NCI-H187 treated with DMSO at 0.1 percent for 48 hours (cell line): ENCODE measurements around the gene MARVELD1.

Source experiments
- DNase-seq: peaks from one replicate; lab custom pipeline; 2025; lab: John Stamatoyannopoulos, UW

The MARVELD1 gene

GRCh38 chr10:97755718-97756117 is 42.2 kb downstream of the MARVELD1 start:
- DNase-seq, result no peak

DNA sequence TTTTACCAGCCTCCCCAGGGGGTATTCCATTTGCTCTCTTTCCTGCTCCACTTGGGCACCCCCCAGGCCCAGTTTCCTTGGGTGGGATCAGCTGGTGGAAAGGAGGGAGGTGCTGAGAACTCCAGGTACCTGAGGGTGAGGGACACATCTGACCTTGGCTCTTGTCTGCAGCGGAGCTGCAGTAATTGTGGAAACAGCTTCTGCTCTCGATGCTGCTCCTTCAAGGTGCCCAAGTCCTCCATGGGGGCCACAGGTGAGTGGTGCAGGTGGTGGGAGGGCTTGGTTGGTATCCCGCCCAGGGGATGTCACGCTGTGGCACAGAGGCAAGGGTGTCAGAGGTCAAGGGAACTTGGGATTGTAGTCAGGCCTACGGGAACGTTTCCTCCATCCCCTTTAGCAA is 43.9 kb downstream of the MARVELD1 start:
- DNase-seq, result no peak

GRCh38 chr10:97759158-97759887 is 45.8 kb downstream of the MARVELD1 start:
- no peak for DNase-seq

GRCh38 chr10:97759946-97760345 is 46.4 kb downstream of the MARVELD1 start:
- DNase-seq, result no peak

DNA sequence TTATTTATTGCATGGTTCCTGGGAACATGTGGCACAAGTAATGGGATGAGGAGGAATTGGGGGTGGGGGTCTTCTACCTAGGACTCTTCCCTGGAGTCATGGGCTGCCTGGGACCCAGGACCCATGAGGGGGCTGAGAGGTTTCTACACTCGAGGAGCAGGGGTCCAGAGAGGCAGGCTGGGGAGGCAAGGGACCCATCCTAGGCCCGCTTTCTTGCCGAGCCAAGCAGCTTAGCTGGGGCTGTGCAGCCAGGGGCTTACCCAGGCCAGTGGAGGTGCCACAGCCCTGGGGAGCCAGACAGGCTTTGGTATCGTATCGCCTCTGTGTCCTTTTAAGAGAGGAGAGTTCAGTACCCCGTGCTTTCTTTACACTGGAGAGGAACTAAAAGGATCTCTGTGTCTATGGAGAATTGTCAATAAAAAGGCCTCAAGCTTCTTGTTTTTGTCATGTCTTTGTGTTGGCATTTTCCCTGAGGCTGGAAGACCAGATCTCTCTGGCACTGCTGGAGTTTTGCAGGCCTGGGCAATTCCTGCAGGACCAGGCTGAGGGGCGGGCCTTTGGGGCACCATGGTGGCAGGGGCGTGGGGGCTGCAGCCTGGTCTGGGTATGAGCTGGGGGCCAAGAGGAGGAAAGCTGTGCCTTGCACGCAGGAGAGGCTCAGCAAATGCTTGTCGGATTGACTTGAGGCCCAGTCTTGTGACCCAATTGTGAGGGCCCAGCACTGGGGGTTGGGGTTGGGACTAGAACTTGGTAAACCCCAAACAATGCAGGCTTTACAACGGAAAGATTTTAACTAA is 47.1 kb downstream of the MARVELD1 start:
- DNase-seq, result no peak

DNA sequence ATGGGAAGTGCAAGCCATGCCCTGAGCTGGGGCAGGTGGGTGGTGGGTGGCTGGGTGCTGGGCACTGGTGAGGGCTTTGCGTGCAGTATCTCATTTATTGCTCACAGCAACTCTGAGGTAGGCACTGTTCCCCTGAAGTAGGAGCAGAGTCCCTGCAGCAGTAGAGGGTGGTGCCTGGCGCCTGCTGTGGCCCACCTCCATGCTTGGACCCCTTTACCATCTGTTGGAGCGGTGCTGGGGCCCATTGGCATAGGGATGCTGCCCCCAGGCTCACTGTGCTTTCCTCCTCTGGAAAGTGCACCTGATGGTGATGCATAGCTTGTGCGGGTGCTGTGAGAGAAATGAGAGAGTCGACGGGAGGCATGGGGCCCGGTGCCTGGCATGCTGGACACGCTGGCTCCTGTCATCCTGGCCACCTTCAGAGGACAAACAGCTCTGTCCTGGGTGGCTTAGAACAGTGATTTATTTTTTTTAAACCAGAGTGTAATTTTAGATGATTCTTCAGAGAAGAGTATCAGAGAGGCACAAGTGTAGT is 47.9 kb downstream of the MARVELD1 start:
- DNase-seq, result no peak

DNA sequence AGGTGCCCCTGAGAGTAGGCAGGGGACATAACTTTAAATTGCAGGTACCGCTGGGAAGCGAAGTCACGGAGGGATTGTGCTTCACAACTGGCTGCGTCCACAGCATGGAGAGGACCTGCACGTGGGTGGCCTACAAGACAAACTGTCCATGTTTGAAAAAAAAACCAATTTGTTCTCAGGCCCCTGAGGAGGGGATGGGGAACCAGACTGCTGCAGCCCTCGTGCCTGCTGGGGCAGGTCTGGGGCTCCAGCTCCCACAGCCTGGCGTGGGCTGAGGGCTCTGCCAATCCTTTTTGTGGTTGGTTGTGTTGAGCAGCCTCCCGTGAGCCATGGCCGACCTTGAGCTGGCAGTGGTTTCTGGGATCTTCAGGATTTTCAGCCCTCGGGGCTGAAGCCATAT is 48.5 kb downstream of the MARVELD1 start:
- DNase-seq, result no peak

DNA sequence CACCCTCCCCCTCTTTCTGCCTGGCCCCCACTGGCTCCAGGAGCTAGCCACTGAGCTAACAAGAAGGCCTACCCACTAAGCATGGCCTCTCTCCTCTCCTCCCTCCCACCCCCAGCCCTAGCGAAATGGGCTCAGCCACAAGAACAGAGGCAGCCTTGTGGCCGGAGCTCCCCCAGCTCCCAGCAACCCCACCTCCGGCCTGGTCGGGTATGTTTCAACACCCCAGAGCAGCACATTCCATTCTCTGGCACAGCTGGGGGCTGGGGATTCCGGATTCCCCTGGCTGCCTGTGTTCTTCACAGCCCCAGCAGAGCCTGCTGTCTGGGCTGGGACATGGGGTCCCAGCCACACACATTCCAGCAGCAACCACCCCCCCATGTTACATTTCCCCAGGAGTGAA is 49.3 kb downstream of the MARVELD1 start:
- DNase-seq, result no peak

- DNase-seq, result no peak
Measured at GRCh38 chr10:97763411-97763810, 49.9 kb downstream of the MARVELD1 start.

GRCh38 chr10:97763947-97764346 is 50.4 kb downstream of the MARVELD1 start:
- no peak for DNase-seq

DNA sequence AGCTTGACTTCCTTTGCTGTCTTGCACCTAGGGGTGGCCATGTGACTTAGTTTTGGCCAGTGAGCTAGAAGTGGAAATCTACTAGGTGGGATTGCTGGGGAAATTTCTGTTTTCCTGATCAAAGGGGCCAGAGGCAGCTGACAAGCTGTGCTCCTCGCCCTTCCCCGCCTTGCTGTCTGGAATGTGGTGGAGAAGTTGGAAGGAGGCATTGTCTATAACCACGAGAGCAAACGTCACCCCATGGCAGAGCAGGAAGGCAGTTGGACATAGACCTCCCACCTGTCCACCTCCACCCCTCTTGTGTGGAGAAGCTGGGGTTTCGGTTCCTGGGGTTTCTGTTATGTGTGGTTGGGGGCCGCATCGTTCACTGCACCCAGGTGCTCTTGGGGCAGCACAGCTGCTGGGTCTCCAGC is 51.0 kb downstream of the MARVELD1 start:
- no peak for DNase-seq

DNA sequence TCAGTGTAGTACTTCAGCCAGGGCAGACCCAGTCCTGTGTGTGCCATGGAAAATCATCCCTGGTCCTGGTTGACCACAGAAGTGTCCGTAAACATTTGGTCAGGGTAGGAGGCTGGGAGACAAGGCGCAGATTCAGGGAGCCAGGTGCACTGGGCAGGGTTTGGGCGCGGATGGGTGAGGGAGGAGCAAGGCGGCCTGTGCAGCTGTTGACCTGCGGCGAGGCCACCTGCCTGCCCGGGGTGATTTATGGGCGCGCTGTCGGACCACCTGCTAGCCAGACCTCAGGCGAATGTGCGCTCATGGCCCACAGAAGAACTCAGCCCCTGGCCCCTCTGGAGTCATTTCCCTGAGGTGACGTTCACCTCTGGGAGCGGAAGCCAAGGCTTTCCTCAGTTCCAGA is 51.7 kb downstream of the MARVELD1 start:
- peak; percentile 10 for DNase-seq

- DNase-seq, result no peak
Measured at GRCh38 chr10:97766106-97766810, 52.7 kb downstream of the MARVELD1 start.

- DNase-seq, result no peak
Measured at GRCh38 chr10:97766996-97767924, 53.7 kb downstream of the MARVELD1 start.
